ENCODE data around the gene PRDM12.

The PRDM12 gene

GRCh38 chr9:130729145-130729544, 64.8 kb downstream of the PRDM12 start:
- H3K4me3 ChIP-seq (ENCODE audit: low read length in 2 of 2), result no peak overlapping the region
- no peaks in the 10 kb centered on the region for H3K36me3 ChIP-seq (ENCODE audit: control insufficient read depth in 2 of 2, insufficient read depth in 2 of 2, low read length in 2 of 2)
- H3K9ac ChIP-seq (ENCODE audit: low read length in 2 of 2), result no peak overlapping the region
- H3K9me3 ChIP-seq (ENCODE audit: control insufficient read depth in 2 of 2, low read length in 2 of 2), result no peaks in the 10 kb centered on the region
- no peak overlapping the region for H3K27ac ChIP-seq (ENCODE audit: low read length)
- peaks cover 5% of the 10 kb centered on the region for H3K4me1 ChIP-seq (ENCODE audit: control insufficient read depth, insufficient read depth, low read length)
- no peaks in the 10 kb centered on the region for H3K27me3 ChIP-seq (ENCODE audit: control insufficient read depth in 1 of 2, insufficient read depth in 2 of 2, low read length in 2 of 2)

GRCh38 chr9:130731355-130731754, 67.0 kb downstream of the PRDM12 start:
- H3K4me1 ChIP-seq (ENCODE audit: control insufficient read depth, insufficient read depth, low read length), result peaks cover 5% of the 10 kb centered on the region
- H3K27ac ChIP-seq (ENCODE audit: low read length), result no peak overlapping the region
- no peak overlapping the region for H3K9ac ChIP-seq (ENCODE audit: low read length in 2 of 2)
- H3K9me3 ChIP-seq (ENCODE audit: control insufficient read depth in 2 of 2, low read length in 2 of 2), result no peaks in the 10 kb centered on the region
- no peaks in the 10 kb centered on the region for H3K36me3 ChIP-seq (ENCODE audit: control insufficient read depth in 2 of 2, insufficient read depth in 2 of 2, low read length in 2 of 2)
- H3K4me3 ChIP-seq (ENCODE audit: low read length in 2 of 2), result no peak overlapping the region
- no peaks in the 10 kb centered on the region for H3K27me3 ChIP-seq (ENCODE audit: control insufficient read depth in 1 of 2, insufficient read depth in 2 of 2, low read length in 2 of 2)

- Histone ChIP-seq H3K4me3 (ENCODE audit: low read length in 2 of 2) (no peak overlapping the region), H3K9ac (ENCODE audit: low read length in 2 of 2) (no peak overlapping the region), H3K27me3 (ENCODE audit: control insufficient read depth in 1 of 2, insufficient read depth in 2 of 2, low read length in 2 of 2) (no peaks in the 10 kb centered on the region), H3K9me3 (ENCODE audit: control insufficient read depth in 2 of 2, low read length in 2 of 2) (no peaks in the 10 kb centered on the region), H3K4me1 (ENCODE audit: control insufficient read depth, insufficient read depth, low read length) (peaks cover 5% of the 10 kb centered on the region), H3K27ac (ENCODE audit: low read length) (no peak overlapping the region), H3K36me3 (ENCODE audit: control insufficient read depth in 2 of 2, insufficient read depth in 2 of 2, low read length in 2 of 2) (no peaks in the 10 kb centered on the region)
Measured at GRCh38 chr9:130732136-130732535, 67.7 kb downstream of the PRDM12 start.

Data from stomach smooth muscle (tissue), 2 donors.